Neural cell (in vitro differentiated cells): ENCODE measurements around the gene CD48.

ENCODE experiments used
- EP300 ChIP-seq: fragments of 450-650 bp; conservative IDR thresholded peaks from 2 replicates; pipeline ENCODE4 v1.6.1; 2014; ENCODE audit warnings: antibody characterized with exemption, mild to moderate bottlenecking, moderate library complexity; ENCODE audit not compliant: poor library complexity, severe bottlenecking
- EZH2 ChIP-seq: fragments of 200-600, 300-800 bp; shearing (Covaris generic), sonication (generic); IDR thresholded peaks from 2 replicates; pipeline ENCODE4 v1.6.1; 2014; ENCODE audit warnings: antibody characterized with exemption, low read length, borderline replicate concordance, mild to moderate bottlenecking; ENCODE audit not compliant: insufficient read depth, poor library complexity, severe bottlenecking
- MXI1 ChIP-seq: fragments of 450-650 bp; conservative IDR thresholded peaks from 2 replicates; pipeline ENCODE4 v1.6.1; 2014; ENCODE audit warnings: antibody characterized with exemption, mild to moderate bottlenecking; ENCODE audit not compliant: poor library complexity, severe bottlenecking
- POLR2AphosphoS5 ChIP-seq: IDR thresholded peaks from 2 replicates; pipeline ENCODE4 v1.6.1; 2012
- RAD21 ChIP-seq: fragments of 450-650 bp; conservative IDR thresholded peaks from 2 replicates; pipeline ENCODE4 v1.6.1; 2014; ENCODE audit warnings: antibody characterized with exemption, mild to moderate bottlenecking, moderate library complexity
- REST ChIP-seq: IDR thresholded peaks from 2 replicates; pipeline ENCODE4 v1.6.1; 2012; ENCODE audit warnings: borderline replicate concordance
- SMC3 ChIP-seq: fragments of 450-650 bp; conservative IDR thresholded peaks from 2 replicates; pipeline ENCODE4 v1.6.1; 2014; ENCODE audit warnings: antibody characterized with exemption, mild to moderate bottlenecking, moderate library complexity; ENCODE audit not compliant: poor library complexity
- TAF1 ChIP-seq: IDR thresholded peaks from 2 replicates; pipeline ENCODE4 v1.6.1; 2012; ENCODE audit warnings: low read depth
- TF ChIP-seq, protein P1 (sequence below): fragments of 450-650 bp; IDR thresholded peaks from 2 replicates; pipeline ENCODE4 v1.5.1; 2014; ENCODE audit warnings: antibody characterized with exemption, mild to moderate bottlenecking, moderate library complexity; ENCODE audit not compliant: poor library complexity, severe bottlenecking

DNA sequence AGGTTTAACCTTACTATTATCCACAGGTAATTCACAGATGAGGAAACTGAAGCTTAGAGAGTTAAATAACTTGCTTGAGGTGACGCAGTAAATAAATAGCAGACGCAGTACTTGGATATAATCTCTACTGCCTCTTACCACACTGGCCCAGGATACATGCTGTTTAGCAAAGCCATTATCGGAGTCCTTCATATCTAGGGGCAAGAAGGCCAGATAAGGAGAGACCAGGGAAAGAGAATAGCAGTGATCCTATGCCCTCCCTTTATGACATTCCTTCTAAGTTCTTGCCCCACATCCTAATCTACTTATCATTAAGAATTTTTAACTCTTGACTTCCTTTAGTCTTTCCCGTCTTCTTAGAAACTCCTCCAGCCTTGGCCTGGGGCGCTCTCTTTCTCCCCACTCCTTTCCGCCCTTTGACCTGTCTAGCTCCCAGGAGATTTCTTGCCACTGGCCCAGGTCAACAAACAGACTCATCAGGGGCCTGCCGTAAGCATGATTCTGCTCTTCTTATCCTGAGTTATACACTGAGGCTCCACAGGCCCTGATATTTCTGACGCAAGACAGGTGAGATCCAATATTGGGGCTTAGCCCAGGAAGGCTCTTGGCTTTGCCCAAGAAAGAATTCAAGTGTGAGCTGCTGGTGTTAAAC lies 53.3 kb downstream of the CD48 start:
- TF ChIP-seq, protein P1, sequence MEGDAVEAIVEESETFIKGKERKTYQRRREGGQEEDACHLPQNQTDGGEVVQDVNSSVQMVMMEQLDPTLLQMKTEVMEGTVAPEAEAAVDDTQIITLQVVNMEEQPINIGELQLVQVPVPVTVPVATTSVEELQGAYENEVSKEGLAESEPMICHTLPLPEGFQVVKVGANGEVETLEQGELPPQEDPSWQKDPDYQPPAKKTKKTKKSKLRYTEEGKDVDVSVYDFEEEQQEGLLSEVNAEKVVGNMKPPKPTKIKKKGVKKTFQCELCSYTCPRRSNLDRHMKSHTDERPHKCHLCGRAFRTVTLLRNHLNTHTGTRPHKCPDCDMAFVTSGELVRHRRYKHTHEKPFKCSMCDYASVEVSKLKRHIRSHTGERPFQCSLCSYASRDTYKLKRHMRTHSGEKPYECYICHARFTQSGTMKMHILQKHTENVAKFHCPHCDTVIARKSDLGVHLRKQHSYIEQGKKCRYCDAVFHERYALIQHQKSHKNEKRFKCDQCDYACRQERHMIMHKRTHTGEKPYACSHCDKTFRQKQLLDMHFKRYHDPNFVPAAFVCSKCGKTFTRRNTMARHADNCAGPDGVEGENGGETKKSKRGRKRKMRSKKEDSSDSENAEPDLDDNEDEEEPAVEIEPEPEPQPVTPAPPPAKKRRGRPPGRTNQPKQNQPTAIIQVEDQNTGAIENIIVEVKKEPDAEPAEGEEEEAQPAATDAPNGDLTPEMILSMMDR, result no peak
- TF ChIP-seq EP300 (no peak), EZH2 (no peak), POLR2AphosphoS5 (no peak), SMC3 (no peak), REST (no peak), RAD21 (no peak), TAF1 (no peak), MXI1 (no peak)
